Endothelial cell of umbilical vein (primary cell): ENCODE results near the gene ZNF559. TPM values are rescaled to one million over a fixed set of nuclear protein-coding genes. Genes with fewer than 3 reads are reported as not detected.

ENCODE experiments used
- BruUV-seq: library from RNA; stranded (reverse); fragments of 400-500 nt; replicated peaks from 2 replicates; lab custom pipeline; 2021; lab: Mats Ljungman, UMichigan
- CTCF ChIA-PET: fragments of 300-600, 350-600 bp; sonication (Branson Sonifier 250); formaldehyde crosslinking; loops from one replicate; lab custom pipeline; 2021; ENCODE audit warnings: antibody characterized with exemption, inconsistent platforms; lab: Charles Lee
- POLR2A ChIA-PET: fragments of 300-600, 350-600 bp; sonication (Branson Sonifier 250); formaldehyde crosslinking; loops from one replicate; lab custom pipeline; 2021; ENCODE audit warnings: antibody characterized with exemption, inconsistent platforms; lab: Charles Lee
- DNase-seq: peaks from one replicate; pipeline ENCODE4 v3.0.0-alpha.2; 2011; ENCODE audit warnings: low read depth, low spot score
- FAIRE-seq: peaks from 2 replicates; lab custom pipeline; 2011; peaks lifted over from hg19 to GRCh38; lab: Jason Lieb, UNC
- H2AFZ ChIP-seq: 2 replicates; pipeline ENCODE4 v1.6.0; 2012; ENCODE audit warnings: low read depth, low read length, control low read depth, inconsistent platforms
- H3K27ac ChIP-seq: 2 replicates; pipeline ENCODE4 v1.5.1; 2011; ENCODE audit warnings: low read depth, mild to moderate bottlenecking, control low read depth, low read length, moderate library complexity; ENCODE audit not compliant: insufficient read depth
- H3K27me3 ChIP-seq, 2 experiments: 2 replicates each; pipeline versions ENCODE4 v1.6.0 to v1.6.1; 2011; ENCODE audit warnings: low read length in 2 of 2, mixed read lengths in 1 of 2; ENCODE audit not compliant: control insufficient read depth in 2 of 2, insufficient read depth in 2 of 2
- H3K36me3 ChIP-seq, 2 experiments: 2 replicates in 1 of 2; 3 replicates in 1 of 2; pipeline ENCODE4 v1.5.1; 2011; ENCODE audit warnings: low read length in 2 of 2, mild to moderate bottlenecking in 1 of 2, moderate library complexity in 1 of 2; ENCODE audit not compliant: control insufficient read depth in 2 of 2, insufficient read depth in 2 of 2; ENCODE audit errors: extremely low read depth in 1 of 2
- H3K4me1 ChIP-seq: 3 replicates; pipeline ENCODE4 v1.5.1; 2011; ENCODE audit warnings: mild to moderate bottlenecking, low read length; ENCODE audit not compliant: control insufficient read depth, insufficient read depth; ENCODE audit errors: extremely low read depth
- H3K4me2 ChIP-seq: 2 replicates; pipeline ENCODE4 v1.6.1; 2011; ENCODE audit warnings: low read length, control low read depth, mixed read lengths; ENCODE audit not compliant: insufficient read depth
- H3K4me3 ChIP-seq, 3 experiments: fragments of 200-600 bp in 1 of 3; sonication (generic), shearing (Covaris generic) in 1 of 3; replicated peaks in 1 of 3; 2 replicates each; pipeline ENCODE4 v1.5.1; 2011 to 2016; ENCODE audit warnings: control low read depth in 3 of 3, low read length in 3 of 3, mild to moderate bottlenecking in 2 of 3, inconsistent platforms in 1 of 3, low read depth in 1 of 3, moderate library complexity in 1 of 3; ENCODE audit not compliant: insufficient read depth in 1 of 3
- H3K79me2 ChIP-seq: 2 replicates; pipeline ENCODE4 v1.6.0; 2012; ENCODE audit warnings: low read length, inconsistent platforms; ENCODE audit not compliant: control insufficient read depth, insufficient read depth
- H3K9ac ChIP-seq: replicated peaks from 2 replicates; pipeline ENCODE3; 2011; ENCODE audit warnings: low read length, control low read depth; ENCODE audit not compliant: insufficient read depth; ENCODE audit errors: extremely low read depth
- H3K9me1 ChIP-seq: replicated peaks from 3 replicates; pipeline ENCODE4 v1.6.0; 2011; ENCODE audit warnings: mild to moderate bottlenecking, low read length; ENCODE audit not compliant: control insufficient read depth, insufficient read depth; ENCODE audit errors: extremely low read depth
- H3K9me3 ChIP-seq: replicated peaks from 2 replicates; pipeline ENCODE4 v1.5.1; 2012; ENCODE audit warnings: low read length, inconsistent platforms; ENCODE audit not compliant: control insufficient read depth, insufficient read depth
- H4K20me1 ChIP-seq: replicated peaks from 2 replicates; pipeline ENCODE3; 2011; ENCODE audit warnings: mild to moderate bottlenecking, low read length; ENCODE audit not compliant: control insufficient read depth, insufficient read depth; ENCODE audit errors: extremely low read depth
- GATA2 ChIP-seq: IDR thresholded peaks from 2 replicates; pipeline ENCODE4 v1.7.0; 2011; ENCODE audit warnings: low read depth, mild to moderate bottlenecking, moderate library complexity, mixed read lengths, low read length; ENCODE audit not compliant: insufficient read length, insufficient read depth
- JUN ChIP-seq: IDR thresholded peaks from 2 replicates; pipeline ENCODE4 v1.6.1; 2011; ENCODE audit warnings: borderline replicate concordance, low read depth; ENCODE audit not compliant: insufficient read length, insufficient read depth
- MYC ChIP-seq: IDR thresholded peaks from one replicate; pipeline ENCODE4 v1.6.1; 2011; ENCODE audit warnings: mild to moderate bottlenecking, low read depth, low read length
- POLR2A ChIP-seq: IDR thresholded peaks from 2 replicates; pipeline ENCODE4 v1.6.1; 2012; ENCODE audit warnings: low read depth, mild to moderate bottlenecking, control low read depth, low read length
- POLR2AphosphoS5 ChIP-seq: IDR thresholded peaks from 2 replicates; pipeline ENCODE4 v1.6.1; 2012; ENCODE audit warnings: low read depth, mild to moderate bottlenecking, control low read depth, low read length, moderate library complexity; ENCODE audit not compliant: insufficient read depth
- dilution Hi-C: fragments of 300-500 bp; cut with MboI; formaldehyde crosslinking; loops from one replicate; pipeline ENCODE4 v1.15.0; 2019; ENCODE audit warnings: low sequenced_read_pairs; ENCODE audit not compliant: extremely low pct_ligation_motif_present
- intact Hi-C: fragments of 100-400 bp; cut with micrococcal nuclease; formaldehyde crosslinking; loops from one replicate; pipeline ENCODE4 v1.10.0; 2022
- polyA plus RNA-seq, 4 experiments: library from polyadenylated mRNA; depleted of rRNA in 3 of 4; stranded (reverse) in 3 of 4; unstranded in 1 of 4; fragments of >200 nt; gene quantifications; 2 replicates each; pipeline versions ENCODE4 v1.2.1 to v1.2.3, GENCODE V29; 2011 to 2012; ENCODE audit warnings: missing spikeins in 1 of 4
- total RNA-seq: library from RNA; stranded (reverse); gene quantifications from 2 replicates; pipeline ENCODE4 v1.2.3, GENCODE V29; 2021
- TF ChIP-seq, protein P1 (sequence below), 2 donors: IDR thresholded peaks; 1 replicate in 1 of 2; 2 replicates in 1 of 2; pipeline ENCODE4 v1.5.1; 2011; ENCODE audit warnings: low read length in 2 of 2, mild to moderate bottlenecking in 2 of 2, moderate library complexity in 2 of 2, control low read depth in 1 of 2, inconsistent platforms in 1 of 2, low read depth in 1 of 2; ENCODE audit not compliant: insufficient read depth in 1 of 2; ENCODE audit errors: extremely low read depth in 1 of 2
- TF ChIP-seq, protein P2 (sequence below): IDR thresholded peaks from 2 replicates; pipeline ENCODE4 v1.6.1; 2011; ENCODE audit not compliant: insufficient read depth, insufficient read length

ZNF559 gene
- total and polyA plus RNA-seq, 2 donors (not counting 3 experiments of a cell fraction or from before 2014, with no cell fraction given): 7.8 to 13.5 TPM

DNA sequence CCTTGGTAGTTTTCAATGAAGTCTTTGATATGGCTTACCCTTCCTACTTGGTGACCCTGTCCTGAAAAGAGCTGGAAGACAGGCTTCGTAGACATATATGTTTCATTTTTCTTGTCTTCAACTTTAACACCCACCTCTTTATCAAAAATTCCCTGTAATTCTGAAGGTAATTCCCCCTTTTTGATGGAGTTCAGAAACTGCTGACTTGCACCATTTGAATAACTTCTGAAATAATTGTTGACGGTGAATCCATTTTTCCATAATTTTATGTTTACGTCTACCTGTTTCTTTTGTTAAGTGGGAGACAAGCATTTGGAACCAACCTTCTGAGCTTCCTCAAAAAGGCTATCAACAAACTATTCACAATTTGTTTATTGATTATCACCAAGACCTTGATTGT is 24.3 kb downstream of the ZNF559 start:
- Histone ChIP-seq H3K36me3 (no peaks in the 10 kb centered on the region), H4K20me1 (no peaks in the 10 kb centered on the region), H3K4me1 (no peaks in the 10 kb centered on the region), H3K27me3 (no peaks in the 10 kb centered on the region), H3K4me3 (no peak overlapping the region), H3K9me1 (no peaks in the 10 kb centered on the region), H3K27ac (no peak overlapping the region), H3K9me3 (peaks cover 14% of the 10 kb centered on the region), H3K9ac (no peak overlapping the region), H3K79me2 (no peaks in the 10 kb centered on the region), H2AFZ (no peak overlapping the region), H3K4me2 (no peak overlapping the region)
- TF ChIP-seq, protein P1, sequence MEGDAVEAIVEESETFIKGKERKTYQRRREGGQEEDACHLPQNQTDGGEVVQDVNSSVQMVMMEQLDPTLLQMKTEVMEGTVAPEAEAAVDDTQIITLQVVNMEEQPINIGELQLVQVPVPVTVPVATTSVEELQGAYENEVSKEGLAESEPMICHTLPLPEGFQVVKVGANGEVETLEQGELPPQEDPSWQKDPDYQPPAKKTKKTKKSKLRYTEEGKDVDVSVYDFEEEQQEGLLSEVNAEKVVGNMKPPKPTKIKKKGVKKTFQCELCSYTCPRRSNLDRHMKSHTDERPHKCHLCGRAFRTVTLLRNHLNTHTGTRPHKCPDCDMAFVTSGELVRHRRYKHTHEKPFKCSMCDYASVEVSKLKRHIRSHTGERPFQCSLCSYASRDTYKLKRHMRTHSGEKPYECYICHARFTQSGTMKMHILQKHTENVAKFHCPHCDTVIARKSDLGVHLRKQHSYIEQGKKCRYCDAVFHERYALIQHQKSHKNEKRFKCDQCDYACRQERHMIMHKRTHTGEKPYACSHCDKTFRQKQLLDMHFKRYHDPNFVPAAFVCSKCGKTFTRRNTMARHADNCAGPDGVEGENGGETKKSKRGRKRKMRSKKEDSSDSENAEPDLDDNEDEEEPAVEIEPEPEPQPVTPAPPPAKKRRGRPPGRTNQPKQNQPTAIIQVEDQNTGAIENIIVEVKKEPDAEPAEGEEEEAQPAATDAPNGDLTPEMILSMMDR (IDR thresholded peaks at IDR 0.05; ENCODE audit: extremely low read depth in 1 of 2, insufficient read depth in 1 of 2, low read depth in 1 of 2, low read length in 2 of 2): no peak
- TF ChIP-seq JUN (no peak), POLR2A (no peak), GATA2 (no peak), MYC (no peak), POLR2AphosphoS5 (no peak)
- TF ChIP-seq, protein P2, sequence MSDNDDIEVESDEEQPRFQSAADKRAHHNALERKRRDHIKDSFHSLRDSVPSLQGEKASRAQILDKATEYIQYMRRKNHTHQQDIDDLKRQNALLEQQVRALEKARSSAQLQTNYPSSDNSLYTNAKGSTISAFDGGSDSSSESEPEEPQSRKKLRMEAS: no peak
- no peak for FAIRE-seq
- CTCF ChIA-PET: no interaction called here
- no peak for DNase-seq
- POLR2A ChIA-PET: no interaction called here
- dilution Hi-C loops: no loop called here
- intact Hi-C loops: loop anchor here (10.0 kb wide), 1 partner anchor 177 kb away; no protein-coding TSS in a partner anchor
- no TSS peak for BruUV-seq
